HepG2 (cell line): ENCODE measurements around the gene FKBP9. TPM values are rescaled to one million over a fixed set of nuclear protein-coding genes. Genes with fewer than 3 reads are reported as not detected.

Experiments
- DR1 ChIP-seq: sonication (generic); formaldehyde crosslinking; IDR thresholded peaks from 2 replicates; pipeline ENCODE4 v1.8.0; 2021; ENCODE audit warnings: mild to moderate bottlenecking, missing genetic modification reagents, inconsistent platforms
- JUND ChIP-seq: sonication (generic); formaldehyde crosslinking; IDR thresholded peaks from 2 replicates; pipeline ENCODE4 v1.8.0; 2022; ENCODE audit warnings: mild to moderate bottlenecking, missing genetic modification reagents
- NFE2L1 ChIP-seq: sonication (generic); formaldehyde crosslinking; IDR thresholded peaks from 2 replicates; pipeline ENCODE4 v1.4.0; 2020; ENCODE audit warnings: missing genetic modification reagents, mild to moderate bottlenecking, borderline replicate concordance
- REPIN1 ChIP-seq: sonication (generic); formaldehyde crosslinking; IDR thresholded peaks from 2 replicates; pipeline ENCODE4 v1.8.0; 2022; ENCODE audit warnings: missing genetic modification reagents, low read depth, mild to moderate bottlenecking, borderline replicate concordance
- ZFP82 ChIP-seq: sonication (generic); formaldehyde crosslinking; IDR thresholded peaks from 2 replicates; pipeline ENCODE4 v1.5.1; 2020; ENCODE audit warnings: mild to moderate bottlenecking, missing genetic modification reagents, borderline replicate concordance
- ZNF138 ChIP-seq: sonication (generic); formaldehyde crosslinking; IDR thresholded peaks from 2 replicates; pipeline ENCODE4 v1.5.0; 2020; ENCODE audit warnings: mild to moderate bottlenecking, low read depth, missing genetic modification reagents
- ZNF205 ChIP-seq: IDR thresholded peaks from 2 replicates; pipeline ENCODE4 v1.6.1; 2018; ENCODE audit warnings: missing biosample characterization, missing genetic modification reagents
- ZNF292 ChIP-seq: sonication (generic); formaldehyde crosslinking; IDR thresholded peaks from 2 replicates; pipeline ENCODE4 v1.8.1; 2022; ENCODE audit warnings: mild to moderate bottlenecking, low read depth, missing genetic modification reagents, borderline replicate concordance
- ZNF350 ChIP-seq: sonication (generic); formaldehyde crosslinking; IDR thresholded peaks from 2 replicates; pipeline ENCODE4 v1.4.0; 2020; ENCODE audit warnings: mild to moderate bottlenecking, low read depth, missing genetic modification reagents, borderline replicate concordance
- ZNF460 ChIP-seq: sonication (generic); formaldehyde crosslinking; IDR thresholded peaks from 2 replicates; pipeline ENCODE4 v1.5.1; 2020; ENCODE audit warnings: missing genetic modification reagents, mild to moderate bottlenecking, borderline replicate concordance
- ZNF615 ChIP-seq: sonication (generic); formaldehyde crosslinking; IDR thresholded peaks from 2 replicates; pipeline ENCODE4 v1.5.0; 2020; ENCODE audit warnings: mild to moderate bottlenecking, missing genetic modification reagents, borderline replicate concordance
- ZNF761 ChIP-seq: sonication (generic); formaldehyde crosslinking; conservative IDR thresholded peaks from 2 replicates; pipeline ENCODE4 v1.4.0; 2020; ENCODE audit warnings: mild to moderate bottlenecking, missing genetic modification reagents
- ZSCAN31 ChIP-seq: sonication (generic); formaldehyde crosslinking; IDR thresholded peaks from 2 replicates; pipeline ENCODE4 v1.5.0; 2020; ENCODE audit warnings: low read depth, mild to moderate bottlenecking, missing genetic modification reagents
- polyA plus RNA-seq, 8 experiments: library from polyadenylated mRNA; depleted of rRNA in 3 of 8; stranded (reverse) in 7 of 8; unstranded in 1 of 8; fragments of >200 nt; fragmentation: Illumina TruSeq in 4 of 8; extraction: Trizol in 4 of 8; gene quantifications; 2 replicates each; pipeline versions ENCODE4 v1.2.1 to v1.2.3, GENCODE V29; 2011 to 2016; ENCODE audit warnings: low read depth in 4 of 8, missing spikeins in 1 of 8, mixed read lengths in 1 of 8; ENCODE audit not compliant: insufficient read depth in 1 of 8
- total RNA-seq, 5 experiments: library from RNA; depleted of rRNA; stranded (reverse); fragments of >200 nt; fragmentation: Illumina TruSeq; extraction: Trizol; gene quantifications; 2 replicates each; pipeline ENCODE4 v1.2.3, GENCODE V29; 2016; ENCODE audit warnings: low read depth in 1 of 5
- TF ChIP-seq, protein P1 (sequence below): sonication (generic); formaldehyde crosslinking; conservative IDR thresholded peaks from 2 replicates; pipeline ENCODE4 v1.4.0; 2020; ENCODE audit warnings: missing genetic modification reagents
- TF ChIP-seq, protein P2 (sequence below): sonication (generic); formaldehyde crosslinking; IDR thresholded peaks from 2 replicates; pipeline ENCODE4 v1.4.0; 2020; ENCODE audit warnings: missing genetic modification reagents
- TF ChIP-seq, protein P3 (sequence below): sonication (generic); formaldehyde crosslinking; IDR thresholded peaks from 2 replicates; pipeline ENCODE4 v1.5.0; 2020; ENCODE audit warnings: mild to moderate bottlenecking, missing genetic modification reagents
- TF ChIP-seq, protein P4 (sequence below): sonication (generic); formaldehyde crosslinking; IDR thresholded peaks from 2 replicates; pipeline ENCODE4 v1.8.0; 2022; ENCODE audit warnings: mild to moderate bottlenecking, missing genetic modification reagents
- TF ChIP-seq, protein P5 (sequence below): sonication (generic); formaldehyde crosslinking; IDR thresholded peaks from 2 replicates; pipeline ENCODE4 v1.4.0; 2020; ENCODE audit warnings: missing genetic modification reagents, low read depth, mild to moderate bottlenecking, borderline replicate concordance

Gene FKBP9
- total and polyA plus RNA-seq, 2 of the 13 experiments (the other 11 are each of a cell fraction or from before 2014, with no cell fraction given) = 34.0 to 41.5 TPM

DNA sequence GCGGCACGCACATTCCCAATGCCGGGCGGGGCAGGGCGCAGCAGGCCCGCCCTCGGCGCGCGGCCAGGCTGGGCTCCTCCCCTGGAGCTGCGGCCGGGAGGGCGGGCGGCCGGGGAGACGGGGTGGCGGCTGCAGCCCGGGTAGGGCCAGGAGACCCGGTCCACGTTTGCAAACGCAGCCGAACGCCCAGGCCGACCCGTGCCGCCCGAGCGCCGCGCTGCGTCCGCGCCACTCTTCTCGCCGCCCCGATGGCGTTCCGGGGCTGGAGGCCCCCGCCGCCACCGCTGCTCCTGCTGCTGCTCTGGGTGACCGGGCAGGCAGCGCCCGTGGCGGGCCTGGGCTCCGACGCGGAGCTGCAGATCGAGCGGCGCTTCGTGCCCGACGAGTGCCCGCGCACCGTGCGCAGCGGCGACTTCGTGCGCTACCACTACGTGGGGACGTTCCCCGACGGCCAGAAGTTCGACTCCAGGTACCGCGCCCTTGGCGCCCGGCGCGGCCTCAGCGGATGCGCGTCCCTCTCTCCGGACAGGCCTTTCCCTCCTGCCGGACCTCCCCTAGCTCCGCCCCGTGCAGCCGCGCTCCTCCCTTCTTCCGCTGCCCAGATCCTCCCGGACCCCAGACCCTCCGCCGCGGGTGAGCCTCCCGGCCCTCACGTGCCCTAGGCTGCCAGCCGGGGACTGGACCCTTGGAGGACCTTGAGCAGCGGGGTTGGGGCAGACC is at the start of gene FKBP9 (continued):
- TF ChIP-seq ZNF615 (CRISPR knock-in tag) = no peak
- peak; percentile 97 for TF ChIP-seq ZNF761 (CRISPR knock-in tag)
- TF ChIP-seq ZNF292 (CRISPR knock-in tag) = 0 out of 2 replicates have a peak, but pooled peaks have one; percentile 51
- TF ChIP-seq, protein P1, sequence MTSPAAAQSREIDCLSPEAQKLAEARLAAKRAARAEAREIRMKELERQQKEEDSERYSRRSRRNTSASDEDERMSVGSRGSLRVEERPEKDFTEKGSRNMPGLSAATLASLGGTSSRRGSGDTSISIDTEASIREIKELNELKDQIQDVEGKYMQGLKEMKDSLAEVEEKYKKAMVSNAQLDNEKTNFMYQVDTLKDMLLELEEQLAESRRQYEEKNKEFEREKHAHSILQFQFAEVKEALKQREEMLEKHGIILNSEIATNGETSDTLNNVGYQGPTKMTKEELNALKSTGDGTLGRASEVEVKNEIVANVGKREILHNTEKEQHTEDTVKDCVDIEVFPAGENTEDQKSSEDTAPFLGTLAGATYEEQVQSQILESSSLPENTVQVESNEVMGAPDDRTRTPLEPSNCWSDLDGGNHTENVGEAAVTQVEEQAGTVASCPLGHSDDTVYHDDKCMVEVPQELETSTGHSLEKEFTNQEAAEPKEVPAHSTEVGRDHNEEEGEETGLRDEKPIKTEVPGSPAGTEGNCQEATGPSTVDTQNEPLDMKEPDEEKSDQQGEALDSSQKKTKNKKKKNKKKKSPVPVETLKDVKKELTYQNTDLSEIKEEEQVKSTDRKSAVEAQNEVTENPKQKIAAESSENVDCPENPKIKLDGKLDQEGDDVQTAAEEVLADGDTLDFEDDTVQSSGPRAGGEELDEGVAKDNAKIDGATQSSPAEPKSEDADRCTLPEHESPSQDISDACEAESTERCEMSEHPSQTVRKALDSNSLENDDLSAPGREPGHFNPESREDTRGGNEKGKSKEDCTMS (CRISPR knock-in tag) = no peak
- TF ChIP-seq, protein P2, sequence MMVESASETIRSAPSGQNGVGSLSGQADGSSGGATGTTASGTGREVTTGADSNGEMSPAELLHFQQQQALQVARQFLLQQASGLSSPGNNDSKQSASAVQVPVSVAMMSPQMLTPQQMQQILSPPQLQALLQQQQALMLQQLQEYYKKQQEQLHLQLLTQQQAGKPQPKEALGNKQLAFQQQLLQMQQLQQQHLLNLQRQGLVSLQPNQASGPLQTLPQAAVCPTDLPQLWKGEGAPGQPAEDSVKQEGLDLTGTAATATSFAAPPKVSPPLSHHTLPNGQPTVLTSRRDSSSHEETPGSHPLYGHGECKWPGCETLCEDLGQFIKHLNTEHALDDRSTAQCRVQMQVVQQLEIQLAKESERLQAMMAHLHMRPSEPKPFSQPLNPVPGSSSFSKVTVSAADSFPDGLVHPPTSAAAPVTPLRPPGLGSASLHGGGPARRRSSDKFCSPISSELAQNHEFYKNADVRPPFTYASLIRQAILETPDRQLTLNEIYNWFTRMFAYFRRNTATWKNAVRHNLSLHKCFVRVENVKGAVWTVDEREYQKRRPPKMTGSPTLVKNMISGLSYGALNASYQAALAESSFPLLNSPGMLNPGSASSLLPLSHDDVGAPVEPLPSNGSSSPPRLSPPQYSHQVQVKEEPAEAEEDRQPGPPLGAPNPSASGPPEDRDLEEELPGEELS (CRISPR knock-in tag) = peak; percentile 64; the same call in 1 of the 2 replicates
- TF ChIP-seq, protein P3, sequence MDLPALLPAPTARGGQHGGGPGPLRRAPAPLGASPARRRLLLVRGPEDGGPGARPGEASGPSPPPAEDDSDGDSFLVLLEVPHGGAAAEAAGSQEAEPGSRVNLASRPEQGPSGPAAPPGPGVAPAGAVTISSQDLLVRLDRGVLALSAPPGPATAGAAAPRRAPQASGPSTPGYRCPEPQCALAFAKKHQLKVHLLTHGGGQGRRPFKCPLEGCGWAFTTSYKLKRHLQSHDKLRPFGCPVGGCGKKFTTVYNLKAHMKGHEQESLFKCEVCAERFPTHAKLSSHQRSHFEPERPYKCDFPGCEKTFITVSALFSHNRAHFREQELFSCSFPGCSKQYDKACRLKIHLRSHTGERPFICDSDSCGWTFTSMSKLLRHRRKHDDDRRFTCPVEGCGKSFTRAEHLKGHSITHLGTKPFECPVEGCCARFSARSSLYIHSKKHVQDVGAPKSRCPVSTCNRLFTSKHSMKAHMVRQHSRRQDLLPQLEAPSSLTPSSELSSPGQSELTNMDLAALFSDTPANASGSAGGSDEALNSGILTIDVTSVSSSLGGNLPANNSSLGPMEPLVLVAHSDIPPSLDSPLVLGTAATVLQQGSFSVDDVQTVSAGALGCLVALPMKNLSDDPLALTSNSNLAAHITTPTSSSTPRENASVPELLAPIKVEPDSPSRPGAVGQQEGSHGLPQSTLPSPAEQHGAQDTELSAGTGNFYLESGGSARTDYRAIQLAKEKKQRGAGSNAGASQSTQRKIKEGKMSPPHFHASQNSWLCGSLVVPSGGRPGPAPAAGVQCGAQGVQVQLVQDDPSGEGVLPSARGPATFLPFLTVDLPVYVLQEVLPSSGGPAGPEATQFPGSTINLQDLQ (CRISPR knock-in tag) = peak; percentile 82; the same call in 1 of the 2 replicates
- peak; percentile 42; the same call in 1 of the 2 replicates for TF ChIP-seq DR1 (CRISPR knock-in tag)
- TF ChIP-seq ZNF460 (CRISPR knock-in tag) = no peak; the same call in 1 of the 2 replicates
- no peak for TF ChIP-seq NFE2L1 (CRISPR knock-in tag)
- TF ChIP-seq, protein P4, sequence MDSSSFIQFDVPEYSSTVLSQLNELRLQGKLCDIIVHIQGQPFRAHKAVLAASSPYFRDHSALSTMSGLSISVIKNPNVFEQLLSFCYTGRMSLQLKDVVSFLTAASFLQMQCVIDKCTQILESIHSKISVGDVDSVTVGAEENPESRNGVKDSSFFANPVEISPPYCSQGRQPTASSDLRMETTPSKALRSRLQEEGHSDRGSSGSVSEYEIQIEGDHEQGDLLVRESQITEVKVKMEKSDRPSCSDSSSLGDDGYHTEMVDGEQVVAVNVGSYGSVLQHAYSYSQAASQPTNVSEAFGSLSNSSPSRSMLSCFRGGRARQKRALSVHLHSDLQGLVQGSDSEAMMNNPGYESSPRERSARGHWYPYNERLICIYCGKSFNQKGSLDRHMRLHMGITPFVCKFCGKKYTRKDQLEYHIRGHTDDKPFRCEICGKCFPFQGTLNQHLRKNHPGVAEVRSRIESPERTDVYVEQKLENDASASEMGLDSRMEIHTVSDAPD (CRISPR knock-in tag) = no peak
- 0 out of 2 replicates have a peak, but pooled peaks have one; percentile 83 for TF ChIP-seq ZSCAN31 (CRISPR knock-in tag)
- no peak; the same call in 1 of the 2 replicates for TF ChIP-seq JUND (CRISPR knock-in tag)
- 0 out of 2 replicates have a peak, but pooled peaks have one; percentile 47 for TF ChIP-seq ZFP82
- TF ChIP-seq REPIN1 (CRISPR knock-in tag) = peak; percentile 59; the same call in 1 of the 2 replicates
- TF ChIP-seq, protein P5, sequence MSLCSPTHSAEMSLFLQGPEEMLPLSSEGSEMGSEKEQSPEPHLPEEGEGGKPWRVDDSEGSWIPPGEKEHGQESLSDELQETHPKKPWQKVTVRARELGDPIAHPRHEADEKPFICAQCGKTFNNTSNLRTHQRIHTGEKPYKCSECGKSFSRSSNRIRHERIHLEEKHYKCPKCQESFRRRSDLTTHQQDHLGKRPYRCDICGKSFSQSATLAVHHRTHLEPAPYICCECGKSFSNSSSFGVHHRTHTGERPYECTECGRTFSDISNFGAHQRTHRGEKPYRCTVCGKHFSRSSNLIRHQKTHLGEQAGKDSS (CRISPR knock-in tag) = peak; percentile 96
- TF ChIP-seq ZNF350 (CRISPR knock-in tag) = peak; percentile 80
- TF ChIP-seq ZNF138 (CRISPR knock-in tag) = peak; percentile 71
- peak; percentile 43; the same call in 1 of the 2 replicates for TF ChIP-seq ZNF205 (CRISPR knock-in tag)
